AG04449 (cell line): ENCODE measurements around the gene NFIX.

Source experiments
- CTCF ChIA-PET: fragments of 350-600 bp; formaldehyde crosslinking; extraction: SDS; loops from one replicate; lab custom pipeline; 2021; ENCODE audit warnings: antibody characterized with exemption; lab: Yijun Ruan, JAX
- POLR2A ChIA-PET: fragments of 400-600, 350-600 bp; formaldehyde crosslinking; extraction: SDS; loops from one replicate; lab custom pipeline; 2020; ENCODE audit warnings: antibody characterized with exemption, inconsistent platforms; lab: Yijun Ruan, JAX
- DNase-seq: peaks from one replicate; pipeline ENCODE4 v3.0.0-alpha.2; 2010; ENCODE audit warnings: low read depth, low spot score
- H3K4me3 ChIP-seq: 2 replicates; pipeline ENCODE4 v1.5.1; 2011; ENCODE audit warnings: low read depth, mild to moderate bottlenecking, control low read depth, low read length
- CTCF ChIP-seq: IDR thresholded peaks from one replicate; pipeline ENCODE4 v1.5.1; 2011; ENCODE audit warnings: mild to moderate bottlenecking, moderate library complexity, low read length, control low read depth, inconsistent platforms; ENCODE audit not compliant: insufficient read depth; ENCODE audit errors: missing control alignments

Gene NFIX

GRCh38 chr19:13008926-13009787 lies 13.9 kb downstream of the NFIX start:
- DNase-seq = no peak
- no peak for TF ChIP-seq CTCF
- ChIA-PET CTCF (interaction anchor here (1.2 kb wide), 1 partner anchor 85 kb away, joined by 4 read pairs; no protein-coding TSS in a partner anchor), POLR2A (no interaction called here)
- no peak overlapping the region for H3K4me3 ChIP-seq

GRCh38 chr19:13010038-13010991 lies 15.0 kb downstream of the NFIX start:
- DNase-seq = no peak
- H3K4me3 ChIP-seq = no peak overlapping the region
- ChIA-PET POLR2A (no interaction called here), CTCF (interaction anchor here (0.8 to 1.1 kb wide), 2 partner anchors 45 to 51 kb away, joined by 3 to 4 read pairs; no protein-coding TSS in a partner anchor)
- TF ChIP-seq CTCF = no peak

DNA sequence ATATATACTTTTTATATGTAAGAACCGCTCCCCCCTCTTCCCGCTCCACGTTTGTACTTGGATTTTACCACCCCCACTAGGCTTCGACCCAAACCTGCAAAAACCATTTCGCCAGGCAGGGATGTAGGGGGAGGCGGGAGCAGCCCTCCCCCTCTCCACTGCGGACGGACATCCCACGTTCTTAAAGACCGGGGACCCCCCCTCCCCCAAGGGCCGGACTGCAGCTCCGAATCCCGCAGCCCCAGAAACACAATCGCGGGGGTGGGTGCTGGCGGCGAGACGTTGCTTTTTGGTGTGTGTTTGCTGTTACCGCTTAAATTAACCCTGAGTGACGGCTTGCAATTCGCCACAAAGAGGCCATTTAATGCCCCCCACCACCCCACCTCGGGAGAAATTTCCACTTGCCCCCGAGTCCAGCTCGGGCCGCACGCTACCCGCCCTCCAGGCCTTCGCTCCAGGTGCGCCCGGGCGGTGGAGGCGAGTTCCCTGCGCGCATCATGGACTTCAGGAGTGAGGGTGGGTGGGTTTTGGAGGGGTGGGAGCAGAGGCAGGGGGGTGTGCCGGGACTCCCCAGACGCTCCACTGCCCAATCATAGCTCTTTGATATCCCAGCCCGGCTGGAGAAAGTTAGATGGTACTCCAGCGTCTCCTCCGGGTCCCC lies 15.8 kb downstream of the NFIX start:
- ChIA-PET POLR2A (no interaction called here), CTCF (interaction anchor here (0.7 to 1.1 kb wide), 3 partner anchors 46 to 53 kb away, joined by 3 to 4 read pairs (median 3); no protein-coding TSS in a partner anchor)
- TF ChIP-seq CTCF = no peak
- no peak for DNase-seq
- H3K4me3 ChIP-seq = no peak overlapping the region

DNA sequence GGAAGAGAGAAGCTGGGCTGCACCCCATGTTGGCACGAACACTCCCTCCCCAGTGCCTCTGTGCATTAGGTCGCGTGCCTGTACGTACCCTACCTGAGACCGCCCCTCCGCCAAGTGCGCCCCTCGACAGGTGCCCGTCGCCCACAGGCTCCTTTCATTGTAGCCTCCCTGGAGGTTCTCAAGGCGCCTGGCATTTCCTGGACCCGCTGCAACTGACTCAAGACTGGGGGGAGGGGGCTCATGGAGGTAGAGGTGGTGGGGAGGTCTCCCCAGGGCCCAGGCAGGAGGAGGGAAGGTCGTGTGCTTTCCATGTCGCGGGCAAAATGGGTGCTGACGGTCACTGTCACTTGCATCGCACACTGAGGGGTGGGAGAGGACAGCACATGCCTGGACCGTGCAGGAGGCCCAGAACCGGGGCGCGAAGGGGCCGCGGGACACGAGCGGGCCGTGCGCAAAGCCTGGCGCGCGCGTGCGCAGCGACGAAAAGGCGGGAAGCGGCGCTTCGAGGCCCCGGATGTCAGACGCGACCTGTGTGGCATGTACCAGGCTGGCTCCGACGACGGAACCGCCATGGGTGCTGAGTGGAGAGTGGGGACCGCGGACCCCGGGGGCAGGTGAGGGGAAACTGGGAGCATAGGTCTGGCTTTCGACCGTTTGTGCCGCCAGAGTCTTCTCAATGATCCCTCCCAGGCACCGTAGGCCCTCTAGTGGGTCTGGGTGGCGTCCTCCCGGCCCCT lies 16.5 kb downstream of the NFIX start:
- TF ChIP-seq CTCF = no peak
- DNase-seq = no peak
- ChIA-PET CTCF (interaction anchor here (0.7 to 0.8 kb wide), 2 partner anchors 49 to 52 kb away, joined by 3 read pairs; no protein-coding TSS in a partner anchor), POLR2A (no interaction called here)
- H3K4me3 ChIP-seq = no peak overlapping the region

- H3K4me3 ChIP-seq = peak overlapping the region; percentile 34
- DNase-seq = no peak
- CTCF ChIA-PET = no interaction called here
- POLR2A ChIA-PET = no interaction called here
- no peak for TF ChIP-seq CTCF
Measured at GRCh38 chr19:13012390-13012689, 17.1 kb downstream of the NFIX start.
